CD4-positive, alpha-beta T cell treated with Interleukin-4 for 1 hour (primary cell): Measurements from ENCODE around the gene CHAMP1.

Experiments
- DNase-seq, 2 donors: peaks; one replicate each; pipeline ENCODE4 v3.0.0-alpha.2; 2020 to 2022

Gene CHAMP1, protein sequence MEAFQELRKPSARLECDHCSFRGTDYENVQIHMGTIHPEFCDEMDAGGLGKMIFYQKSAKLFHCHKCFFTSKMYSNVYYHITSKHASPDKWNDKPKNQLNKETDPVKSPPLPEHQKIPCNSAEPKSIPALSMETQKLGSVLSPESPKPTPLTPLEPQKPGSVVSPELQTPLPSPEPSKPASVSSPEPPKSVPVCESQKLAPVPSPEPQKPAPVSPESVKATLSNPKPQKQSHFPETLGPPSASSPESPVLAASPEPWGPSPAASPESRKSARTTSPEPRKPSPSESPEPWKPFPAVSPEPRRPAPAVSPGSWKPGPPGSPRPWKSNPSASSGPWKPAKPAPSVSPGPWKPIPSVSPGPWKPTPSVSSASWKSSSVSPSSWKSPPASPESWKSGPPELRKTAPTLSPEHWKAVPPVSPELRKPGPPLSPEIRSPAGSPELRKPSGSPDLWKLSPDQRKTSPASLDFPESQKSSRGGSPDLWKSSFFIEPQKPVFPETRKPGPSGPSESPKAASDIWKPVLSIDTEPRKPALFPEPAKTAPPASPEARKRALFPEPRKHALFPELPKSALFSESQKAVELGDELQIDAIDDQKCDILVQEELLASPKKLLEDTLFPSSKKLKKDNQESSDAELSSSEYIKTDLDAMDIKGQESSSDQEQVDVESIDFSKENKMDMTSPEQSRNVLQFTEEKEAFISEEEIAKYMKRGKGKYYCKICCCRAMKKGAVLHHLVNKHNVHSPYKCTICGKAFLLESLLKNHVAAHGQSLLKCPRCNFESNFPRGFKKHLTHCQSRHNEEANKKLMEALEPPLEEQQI

DNA sequence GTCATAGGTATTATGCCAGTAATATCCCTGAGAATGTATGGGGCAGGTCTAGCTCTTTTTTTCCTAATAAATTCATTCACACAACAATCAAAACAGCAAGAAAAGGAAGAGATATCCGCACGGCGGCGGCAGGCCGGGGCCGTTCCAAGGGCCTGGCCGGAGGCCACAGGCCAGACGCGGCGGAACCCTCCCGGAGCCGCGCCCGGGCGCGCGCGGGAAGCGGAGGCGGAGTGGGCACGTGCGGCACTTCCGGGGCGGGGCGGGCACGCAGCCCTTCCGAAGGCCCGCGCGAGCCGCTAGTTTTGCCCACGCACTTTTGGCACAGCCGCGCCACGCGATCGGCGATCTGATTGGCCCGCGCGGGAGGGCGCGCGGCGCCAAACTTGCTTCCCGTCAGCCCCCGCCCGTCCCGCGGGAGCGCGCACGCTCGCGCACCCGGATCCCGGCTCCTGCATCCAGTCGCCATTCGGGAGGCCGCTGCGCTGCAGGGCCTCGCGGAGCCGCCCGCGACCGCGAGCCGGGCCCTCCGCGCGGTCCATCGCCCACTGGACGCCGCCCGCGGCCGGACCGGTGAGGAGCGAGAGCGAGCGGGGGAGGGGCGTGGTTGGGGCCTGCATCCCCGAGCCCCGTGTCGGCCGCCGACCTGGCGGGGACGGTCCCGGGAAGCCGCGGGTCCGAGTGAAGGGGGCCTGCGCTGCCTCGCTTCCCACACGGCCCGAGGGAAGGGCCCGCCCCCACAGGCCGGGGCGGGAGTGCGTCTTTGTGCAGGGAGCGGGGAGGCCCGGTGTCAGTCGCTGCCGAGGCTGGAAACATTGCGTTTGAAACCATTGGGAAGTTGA, at the start of gene CHAMP1:
CHAMP1 (plus strand) TSS at position 430 of the 839 bp plus-strand sequence. CDS start 9,340 bp downstream, outside the sequence.
- peak; percentile 91 for DNase-seq

DNA sequence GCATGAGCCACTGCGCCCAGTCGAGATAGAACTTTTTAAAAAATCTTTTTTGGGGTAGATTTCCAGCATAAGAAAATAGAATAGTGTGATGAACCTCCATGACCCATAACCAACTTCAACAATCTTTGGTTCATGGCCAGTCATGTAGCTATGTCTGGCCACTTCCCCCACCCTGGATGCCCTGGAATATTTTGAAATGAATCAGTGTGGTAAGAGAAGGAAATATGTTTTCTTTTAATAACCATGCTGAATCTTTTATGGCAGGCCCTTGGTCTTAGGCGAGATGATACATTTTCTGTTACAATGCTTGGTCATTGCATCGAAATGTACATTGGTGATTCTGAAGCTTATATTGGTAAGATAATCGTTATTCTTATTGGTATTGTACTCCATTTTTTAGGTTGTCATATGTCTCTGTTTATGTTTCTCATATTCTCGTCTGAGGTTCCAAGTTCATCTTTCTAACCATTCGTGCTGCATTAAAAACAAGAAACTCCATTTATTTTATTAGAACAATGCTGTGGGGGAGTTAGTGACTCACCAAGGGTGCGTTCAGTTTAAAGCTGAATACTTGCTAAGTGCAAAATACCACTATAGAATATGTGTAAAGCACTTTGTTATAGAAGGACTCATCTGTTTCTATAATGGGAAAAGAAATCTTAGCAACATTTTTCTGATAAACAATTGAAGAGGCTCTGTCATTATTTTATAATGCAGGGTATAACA, 49.3 kb upstream of the CHAMP1 start:
- no peak for DNase-seq

DNA sequence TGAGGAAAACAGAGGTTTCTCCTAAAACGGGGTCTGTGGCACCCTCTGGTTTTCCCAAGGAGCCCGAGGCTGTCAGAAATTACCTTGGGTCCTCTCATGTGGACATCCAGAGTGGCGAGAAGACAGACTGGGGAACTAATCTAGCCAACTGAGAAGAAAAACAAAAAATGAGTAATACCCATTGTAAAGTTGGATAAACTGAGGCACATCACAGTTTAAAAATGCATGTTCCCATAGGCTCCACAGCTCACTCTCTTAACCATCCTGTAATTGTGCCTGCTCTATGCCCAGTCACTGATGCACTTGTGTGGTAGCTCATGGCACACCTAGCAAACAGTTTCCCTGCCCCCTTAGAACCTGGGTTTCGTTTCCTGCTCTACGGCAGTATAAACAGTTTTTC, 48.1 kb upstream of the CHAMP1 start:
- no peak for DNase-seq

DNA sequence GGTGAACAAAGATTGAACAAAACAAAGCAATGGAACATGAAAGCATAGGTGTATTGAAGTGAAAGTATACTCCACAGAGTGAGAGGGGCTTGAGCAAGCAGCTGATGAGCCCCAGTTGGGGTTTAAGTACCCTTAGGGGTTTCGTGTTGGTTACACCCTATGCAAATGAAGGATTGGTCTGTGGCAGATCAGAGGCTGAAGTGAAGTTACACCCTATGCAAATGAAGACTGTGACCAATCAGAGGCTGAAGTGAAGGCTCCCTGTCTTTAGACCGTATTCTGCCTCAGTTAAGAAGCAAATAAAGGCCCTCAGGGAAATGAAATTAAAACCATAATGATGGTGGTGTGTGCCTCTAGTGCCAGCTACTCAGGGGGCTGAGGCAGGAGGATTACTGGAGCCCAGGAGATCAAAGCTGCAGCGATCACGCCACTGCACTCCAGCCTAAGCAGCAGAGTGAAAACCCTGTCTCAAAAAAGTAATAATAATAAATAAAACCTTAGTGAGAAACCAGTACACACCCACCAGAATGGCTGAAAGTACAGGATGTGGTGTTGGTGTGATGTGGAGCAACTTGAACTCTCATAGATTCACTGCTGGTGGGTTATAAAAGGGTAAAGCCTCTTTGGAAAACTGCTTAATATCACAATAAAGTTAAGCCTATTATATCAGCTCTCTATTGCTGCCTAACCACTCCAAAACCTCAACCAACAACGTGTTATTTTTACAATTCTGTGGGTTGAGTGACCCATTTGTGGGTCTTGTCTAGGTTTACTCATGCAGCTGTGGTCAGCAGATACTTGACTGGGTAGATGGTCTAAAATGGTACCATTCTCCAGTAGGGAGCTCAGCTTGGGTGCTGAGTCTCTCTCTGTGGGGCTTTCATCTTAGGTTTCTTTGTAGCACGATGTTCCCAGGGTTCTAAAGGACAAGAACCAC, 45.7 kb upstream of the CHAMP1 start:
- DNase-seq: peak in 1 of 2 donors; percentile 42

DNA sequence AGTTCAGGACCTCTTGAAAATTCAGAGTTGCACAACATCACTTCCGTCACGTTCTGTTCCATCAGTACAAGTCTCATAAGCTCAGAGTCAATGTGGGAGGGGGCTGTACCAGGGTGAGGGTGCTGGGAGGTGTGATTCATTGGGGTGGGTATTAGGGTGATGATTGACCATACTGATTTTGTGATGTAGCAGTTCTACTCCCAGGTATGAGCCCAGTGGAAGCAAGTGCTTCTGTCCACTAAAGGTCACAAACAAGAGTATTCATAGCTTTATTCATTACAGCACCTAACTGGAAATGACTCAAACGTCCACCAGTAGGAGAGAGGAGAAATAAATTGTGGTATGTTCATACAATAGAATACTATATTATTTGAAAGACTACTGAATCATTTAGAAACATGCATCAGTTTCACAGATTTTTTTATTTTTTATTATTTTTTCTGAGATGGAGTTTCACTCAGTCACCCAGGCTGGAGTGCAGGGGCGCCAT, 45.0 kb upstream of the CHAMP1 start:
- no peak for DNase-seq

DNA sequence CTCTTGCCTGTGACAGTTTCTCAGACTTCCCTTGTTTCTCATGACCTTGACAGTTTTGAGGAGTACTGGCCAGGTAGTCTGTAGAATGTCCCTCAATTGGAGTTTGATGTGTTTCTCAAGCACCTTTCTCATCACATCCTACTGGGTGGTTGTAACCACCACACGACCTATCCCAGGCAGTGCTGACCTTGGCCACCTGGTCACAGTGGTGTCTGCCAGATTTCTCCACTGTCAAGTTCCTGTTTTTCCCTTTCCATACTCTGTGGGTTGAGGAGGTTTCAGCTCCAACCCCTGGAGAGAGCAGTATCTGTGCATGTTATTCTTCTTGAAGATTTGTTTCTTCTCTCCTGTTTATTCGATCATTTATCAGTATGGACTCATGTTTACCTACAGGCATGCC, 41.3 kb upstream of the CHAMP1 start:
- DNase-seq: no peak

DNA sequence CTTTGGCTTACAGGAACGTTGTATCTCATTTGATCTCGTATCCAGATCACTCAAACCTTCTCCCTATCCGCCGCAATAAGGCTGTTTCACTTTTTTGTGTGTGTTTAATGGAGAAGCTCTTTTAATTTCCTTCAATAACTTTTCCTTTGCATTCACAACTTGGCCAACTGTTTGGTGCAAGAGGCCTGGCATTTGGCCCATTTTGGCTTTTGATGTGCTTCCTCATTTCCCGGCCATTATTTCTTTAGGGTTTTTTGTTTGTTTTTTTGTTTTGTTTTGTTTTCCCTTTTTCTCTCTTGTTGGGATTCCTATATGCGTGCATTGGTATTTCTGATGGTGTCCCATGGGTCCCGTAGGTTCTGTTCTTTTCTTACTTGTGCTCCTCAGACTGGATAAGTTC, 39.0 kb upstream of the CHAMP1 start:
- no peak for DNase-seq

DNA sequence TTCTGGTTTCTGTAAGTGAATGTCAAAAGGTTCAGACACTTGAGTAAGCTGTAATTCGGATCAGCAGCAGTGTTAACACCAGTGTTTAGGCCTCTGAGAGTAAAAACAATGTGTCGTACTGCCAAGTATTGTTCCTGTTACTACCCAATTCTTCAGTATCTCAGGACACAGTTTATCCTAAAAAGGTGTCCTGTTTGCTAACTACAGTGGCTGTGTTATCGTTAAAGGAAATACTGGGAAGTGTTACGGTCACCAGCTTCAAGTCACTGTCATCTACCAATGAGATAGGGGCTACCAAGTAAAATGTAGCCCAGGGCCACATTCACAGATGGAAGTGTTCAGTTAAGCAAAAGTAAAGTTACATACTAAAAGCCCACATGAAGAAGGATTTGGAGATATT, 35.2 kb upstream of the CHAMP1 start:
- DNase-seq: no peak

DNA sequence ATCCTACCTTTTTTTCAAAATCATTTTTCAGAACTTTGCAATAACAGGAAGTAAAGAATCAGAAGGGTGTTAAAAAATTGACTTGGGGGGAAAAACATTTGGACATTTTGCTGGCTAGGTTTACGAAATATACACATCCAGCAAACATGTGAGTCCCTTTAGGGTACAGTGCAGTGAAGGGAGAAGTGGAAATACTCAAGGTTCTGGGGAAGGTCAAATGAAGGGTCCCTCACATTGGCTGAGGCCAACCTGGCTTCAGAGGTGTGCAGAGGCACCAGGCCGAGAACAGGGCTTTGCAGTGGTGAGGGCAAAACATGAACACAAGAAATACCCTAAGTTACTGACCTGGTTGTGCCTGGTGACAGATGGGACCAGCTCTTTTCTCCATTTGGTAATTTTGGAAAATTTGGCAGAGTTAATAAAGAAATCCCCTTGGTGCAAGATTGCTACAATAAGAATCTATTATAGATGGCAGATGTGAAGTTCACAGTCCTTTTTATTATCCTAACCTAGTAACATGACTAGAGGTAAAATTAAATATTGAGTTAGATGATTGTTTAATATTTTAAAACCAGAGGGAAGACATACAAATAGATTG, 34.4 kb upstream of the CHAMP1 start:
- DNase-seq: no peak

DNA sequence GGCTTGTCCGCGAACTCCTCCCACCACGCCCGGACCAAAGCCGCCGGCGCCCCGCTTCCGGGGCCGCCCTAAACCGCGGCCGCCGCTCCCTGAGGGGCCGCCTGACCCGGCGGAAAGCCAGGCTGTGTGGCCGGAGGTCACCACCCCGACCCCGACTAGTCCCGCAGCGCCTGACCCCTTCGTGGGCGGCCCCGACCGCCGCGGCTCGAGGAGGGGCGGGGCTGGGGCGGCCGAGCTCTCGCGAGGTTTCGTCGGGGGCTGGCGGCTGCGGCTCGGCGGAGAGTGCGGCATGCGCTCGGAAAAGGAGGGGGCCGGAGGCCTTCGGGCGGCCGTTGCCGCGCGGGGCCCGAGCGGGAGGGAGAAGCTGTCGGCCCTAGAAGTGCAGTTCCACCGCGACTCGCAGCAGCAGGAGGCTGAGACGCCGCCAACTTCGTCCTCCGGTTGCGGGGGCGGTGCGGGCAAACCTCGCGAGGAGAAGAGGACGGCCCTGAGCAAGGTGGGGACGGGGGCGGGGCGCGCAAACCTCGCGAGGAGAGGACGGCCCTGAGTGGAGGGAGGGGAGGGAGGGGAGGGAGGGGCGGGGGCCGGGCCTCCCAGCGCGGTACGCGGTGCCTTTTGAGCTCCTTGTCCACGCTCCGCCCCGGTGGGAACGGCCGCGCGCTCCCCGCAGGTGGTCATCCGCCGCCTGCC, 32.8 kb upstream of the CHAMP1 start, which contains the start of gene UPF3A:
UPF3A (plus strand) TSS at position 251 of the 690 bp plus-strand sequence; CDS start at position 290, 39 bp downstream.
- DNase-seq: peak; percentile 86 to 88

DNA sequence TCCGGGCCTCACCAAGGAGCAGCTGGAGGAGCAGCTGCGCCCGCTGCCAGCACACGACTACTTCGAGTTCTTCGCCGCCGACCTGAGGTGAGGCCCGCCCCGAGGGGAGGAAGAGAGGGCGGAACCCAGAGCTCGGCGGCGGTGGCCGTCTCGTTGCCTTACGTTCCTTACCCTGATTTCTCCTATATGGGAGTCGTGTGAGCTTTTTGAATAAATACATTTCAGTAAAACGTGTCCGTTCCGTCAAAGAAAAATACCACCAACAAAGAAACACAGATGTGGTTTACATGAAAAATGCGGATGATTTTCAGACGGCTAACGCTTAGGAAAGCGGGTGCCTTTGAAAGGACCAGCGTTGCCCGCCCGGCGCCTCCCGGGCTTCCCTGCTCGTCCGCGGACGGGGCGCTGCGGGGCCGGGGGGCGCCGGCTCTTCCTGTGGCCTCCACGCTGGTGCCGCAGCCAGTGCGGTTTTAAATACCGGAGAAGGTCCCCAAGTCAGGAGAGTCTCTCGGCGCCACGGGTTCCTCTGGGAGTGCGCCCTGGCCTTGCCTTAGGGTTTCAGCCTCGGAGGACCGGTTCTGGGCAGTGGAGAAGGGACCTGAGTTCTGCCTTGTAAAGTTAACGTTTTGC, 32.1 kb upstream of the CHAMP1 start:
- no peak for DNase-seq

DNA sequence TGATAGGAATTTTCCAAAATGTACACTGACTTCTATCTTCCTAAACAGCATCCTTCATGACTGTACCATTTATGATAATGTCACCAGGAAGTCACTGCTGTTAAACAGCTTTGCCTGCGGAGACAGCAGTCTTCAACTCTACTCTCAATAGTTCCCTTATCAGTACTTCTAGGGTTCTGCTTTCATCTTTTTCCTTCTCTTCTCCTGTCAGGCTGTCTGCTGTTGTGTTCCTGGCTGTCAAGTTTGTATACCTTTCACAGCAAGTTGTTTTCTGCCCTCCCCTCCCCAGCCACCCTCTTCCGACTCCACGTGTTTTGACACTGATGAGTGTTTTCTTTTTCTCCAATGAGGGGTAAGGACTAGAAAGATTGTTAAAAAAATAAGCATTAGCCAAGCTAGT, 30.7 kb upstream of the CHAMP1 start:
- no peak for DNase-seq

DNA sequence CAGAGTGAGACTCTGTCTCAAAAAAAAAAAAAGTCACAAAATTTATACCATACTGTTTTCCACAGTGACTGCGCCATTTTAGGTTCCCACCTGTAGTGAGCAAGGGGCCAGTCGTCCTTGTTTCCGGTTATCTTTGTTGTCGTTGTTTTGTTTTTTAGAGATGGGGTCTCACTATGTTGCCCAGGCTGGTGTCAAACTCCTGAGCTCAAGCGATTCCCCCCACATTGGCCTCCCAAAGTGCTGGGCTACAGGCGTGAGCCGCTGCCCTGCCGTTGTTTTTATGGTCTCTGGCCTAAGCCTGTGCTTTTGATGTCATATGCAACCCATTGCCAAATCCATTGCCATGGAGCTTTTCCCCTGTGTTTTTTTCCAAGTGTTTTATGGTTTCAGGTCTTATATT, 29.6 kb upstream of the CHAMP1 start:
- no peak for DNase-seq

DNA sequence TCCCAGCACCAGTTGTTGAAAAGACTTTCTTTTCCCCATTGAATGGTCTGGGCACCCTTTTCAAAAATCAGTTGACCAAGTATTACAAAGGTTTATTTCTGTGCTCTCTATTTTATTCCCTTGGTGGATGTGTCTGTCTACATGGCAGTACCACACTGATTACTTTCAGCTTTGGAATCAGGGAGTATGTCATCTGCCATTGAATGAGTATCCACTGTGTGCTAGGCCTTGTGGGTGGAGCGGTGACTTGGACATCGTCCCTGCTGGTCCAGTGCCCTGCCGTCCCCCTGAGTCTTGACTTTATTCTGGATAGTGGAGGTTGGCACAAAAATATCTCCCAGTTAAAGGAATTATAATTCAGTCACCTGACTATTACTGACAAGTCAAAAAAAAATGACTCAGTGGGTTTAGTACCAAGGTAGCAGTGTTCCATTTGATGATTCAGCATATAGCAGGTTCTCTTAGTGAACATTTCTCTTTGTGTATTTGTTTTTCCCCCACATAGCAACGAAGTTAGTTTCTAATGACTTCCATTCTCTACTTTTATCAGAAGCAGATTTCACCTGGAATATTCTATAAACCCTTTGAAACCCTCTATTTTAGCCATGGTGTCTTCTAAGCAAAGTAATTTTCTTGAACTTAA, 29.0 kb upstream of the CHAMP1 start:
- DNase-seq: no peak

DNA sequence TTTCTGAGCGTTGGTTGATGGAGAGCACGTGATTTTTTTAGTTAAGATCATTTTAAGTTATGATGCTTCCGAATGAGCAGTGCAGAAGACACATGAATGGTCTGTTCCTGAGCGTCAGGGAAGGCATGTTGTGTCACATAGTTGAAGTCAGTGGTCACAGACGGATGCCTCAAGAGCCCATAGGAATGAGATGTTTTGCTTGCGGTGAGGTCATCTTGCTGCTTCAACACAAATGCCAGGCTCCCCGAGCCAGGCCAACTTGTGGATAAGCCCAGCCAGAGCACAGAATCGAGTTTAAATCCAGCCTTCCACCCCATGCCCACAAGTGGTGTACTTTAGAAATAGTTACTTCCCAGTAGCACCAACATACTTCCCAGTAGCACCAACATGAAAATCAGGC, 27.5 kb upstream of the CHAMP1 start:
- DNase-seq: no peak

DNA sequence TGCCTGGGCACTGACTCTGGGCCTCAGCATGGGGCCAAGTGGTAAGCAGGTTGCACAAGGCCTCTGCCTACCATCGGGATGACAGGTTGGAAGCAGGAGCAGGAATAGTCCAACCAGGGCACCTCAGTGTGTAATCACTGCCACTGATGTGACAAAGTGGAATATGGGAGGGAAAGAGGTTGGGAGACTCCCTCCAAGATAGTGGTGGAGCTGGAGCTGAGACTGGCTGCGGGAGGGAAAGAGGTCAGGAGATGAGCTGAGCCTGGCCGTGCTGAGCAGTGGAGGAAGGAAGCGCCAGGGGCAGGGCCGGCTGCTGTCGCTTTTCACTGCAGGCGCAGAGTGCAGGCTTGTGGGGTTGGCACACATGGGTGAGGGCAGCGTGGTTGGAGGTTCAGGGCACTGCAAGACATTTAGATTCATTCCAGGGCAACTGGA, 26.1 kb upstream of the CHAMP1 start:
- no peak for DNase-seq

DNA sequence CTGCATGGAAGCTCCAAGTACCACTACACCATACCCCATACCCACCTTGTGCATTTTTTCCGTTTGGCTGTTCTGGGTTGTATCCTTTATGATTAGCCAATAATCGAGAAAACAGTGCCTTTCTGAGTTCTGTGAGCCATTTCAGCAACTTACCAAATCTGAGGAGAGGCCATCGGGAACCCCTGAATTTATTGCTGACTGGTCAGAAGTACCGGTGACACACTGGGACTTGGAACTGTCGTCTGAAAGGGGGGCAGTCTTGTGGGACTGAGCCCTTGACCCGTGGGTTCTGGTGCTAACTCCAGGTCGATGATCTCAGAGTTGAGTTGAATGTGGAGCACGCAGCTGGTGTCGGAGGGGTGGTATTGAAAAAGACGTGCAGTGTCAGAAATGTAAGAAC, 17.9 kb upstream of the CHAMP1 start:
- DNase-seq: no peak

DNA sequence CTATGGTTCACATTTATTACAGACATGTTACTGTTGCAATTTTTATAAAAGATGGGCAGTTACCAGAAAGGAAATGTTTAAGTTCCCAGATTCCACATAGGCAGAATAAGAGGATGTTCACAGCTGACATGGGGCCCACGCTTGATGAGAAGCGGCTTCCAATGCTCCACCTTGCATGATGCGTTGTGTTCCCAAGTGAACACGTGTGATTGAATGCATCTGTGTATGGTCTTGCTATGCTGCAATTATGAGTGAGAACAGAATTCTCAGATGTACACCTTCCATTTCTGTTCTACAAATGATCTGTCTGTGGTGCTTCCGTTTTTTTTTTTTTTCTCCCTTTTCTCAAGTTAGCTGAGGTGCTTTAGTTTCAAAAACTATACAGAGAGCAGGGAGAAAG, 17.4 kb upstream of the CHAMP1 start:
- DNase-seq: no peak

DNA sequence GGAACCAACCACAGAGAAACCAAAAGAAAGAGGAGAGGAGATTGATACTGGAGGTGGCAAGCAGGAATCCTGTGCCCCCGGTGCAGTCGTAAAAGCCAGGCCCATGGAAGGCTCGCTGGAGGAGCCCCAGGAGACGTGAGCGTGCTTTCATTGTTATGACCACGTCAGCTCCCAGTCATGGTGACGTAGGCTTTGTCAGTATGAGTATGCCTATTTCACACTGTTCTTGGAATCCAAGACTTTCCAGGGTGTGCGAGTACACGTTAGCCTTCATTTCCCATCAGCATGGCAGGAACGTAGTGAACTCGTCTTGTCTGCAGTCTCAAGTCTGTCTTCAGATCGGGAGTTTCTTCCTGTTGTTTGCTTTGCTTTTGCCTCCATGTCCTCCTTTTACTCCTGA, 15.4 kb upstream of the CHAMP1 start:
- no peak for DNase-seq
